Heart left ventricle (tissue), 16 donors: ENCODE results near the gene HGS. TPM values are rescaled to one million over a fixed set of nuclear protein-coding genes. Genes with fewer than 3 reads are reported as not detected.

Experiments
- ATAC-seq, 4 donors: fragments of 200-7000 bp; cut with Tn5 transposase; one replicate each; pipeline ENCODE4 v1.9.1; 2020 to 2022; ENCODE audit warnings: moderate library complexity in 4 of 4, mild to moderate bottlenecking in 3 of 4, moderate number of reproducible peaks in 1 of 4
- DNase-seq, 5 donors: peaks; one replicate each; pipeline ENCODE4 v3.0.0-alpha.2; 2020
- H3K27ac ChIP-seq, 12 donors: fragments of 200-600 bp; sonication (generic) in 4 of 12; one replicate each; pipeline versions ENCODE4 v1.5.0 to v1.8.0; 2016 to 2022; ENCODE audit warnings: mild to moderate bottlenecking in 2 of 12
- H3K27me3 ChIP-seq, 9 donors: fragments of 200-600 bp; sonication (generic) in 2 of 9; one replicate each; pipeline versions ENCODE4 v1.5.1 to v1.8.0; 2016 to 2022; ENCODE audit warnings: mild to moderate bottlenecking in 3 of 9
- H3K36me3 ChIP-seq, 9 donors: fragments of 200-600 bp; sonication (generic) in 2 of 9; one replicate each; pipeline versions ENCODE4 v1.5.0 to v1.8.0; 2018 to 2022; ENCODE audit warnings: mild to moderate bottlenecking in 2 of 9
- H3K4me1 ChIP-seq, 12 donors: fragments of 200-600 bp; sonication (generic) in 4 of 12; one replicate each; pipeline versions ENCODE4 v1.5.0 to v1.8.0; 2016 to 2022; ENCODE audit warnings: mild to moderate bottlenecking in 3 of 12
- H3K4me3 ChIP-seq, 12 donors: fragments of 200-600 bp; sonication (generic) in 4 of 12; one replicate each; pipeline versions ENCODE4 v1.5.0 to v1.8.0; 2017 to 2022; ENCODE audit warnings: mild to moderate bottlenecking in 9 of 12, moderate library complexity in 4 of 12
- H3K9me3 ChIP-seq, 12 donors: fragments of 200-600 bp; sonication (generic) in 4 of 12; one replicate each; pipeline versions ENCODE4 v1.5.0 to v1.8.0; 2016 to 2022; ENCODE audit warnings: mild to moderate bottlenecking in 1 of 12
- POLR2A ChIP-seq, 2 donors: fragments of 450-650 bp; IDR thresholded peaks; one replicate each; pipeline ENCODE4 v1.6.1; 2017; ENCODE audit warnings: antibody characterized with exemption in 2 of 2, mild to moderate bottlenecking in 2 of 2, moderate library complexity in 2 of 2
- WGBS, 4 donors: extraction: QIAGEN DNeasy Blood & Tissue Kit in 2 of 4; methylation state at CpG; one replicate each; pipeline versions ENCODE4 v1.1.5 to v1.1.7; 2013 to 2018; 5-methylcytosine and 5-hydroxymethylcytosine counted together
- intact Hi-C, 10 donors: fragments of 100-400 bp; cut with DNase I; formaldehyde crosslinking; loops; one replicate each; pipeline versions ENCODE4 v1.11.1 to v1.14.2; 2022
- polyA plus RNA-seq, 2 donors: library from polyadenylated mRNA; stranded (reverse); fragments of 200-250 nt; gene quantifications; one replicate each; pipeline ENCODE4 v1.2.3, GENCODE V29; 2013
- total RNA-seq, 9 donors: library from RNA; depleted of rRNA in 2 of 9; stranded (reverse); fragments of >200 nt in 2 of 9; fragmentation: NEBNext Ultra II Directional in 3 of 9; extraction: Animal tissue kit (Norgen Biotek cat#: 25700) in 3 of 9; gene quantifications; one replicate each; pipeline versions ENCODE4 v1.1.0 to v1.2.4, GENCODE V29; 2016 to 2023
- TF ChIP-seq, protein P1 (sequence below), 12 donors: fragments of 200-600 bp; sonication (generic) in 4 of 12; IDR thresholded peaks; one replicate each; pipeline versions ENCODE4 v1.5.0 to v1.8.0; 2018 to 2022; ENCODE audit warnings: antibody characterized with exemption in 12 of 12, mild to moderate bottlenecking in 5 of 12
- donor health status: ischemic (EF 13 %, LVEDD 7.1; RV severe dilation, severe dysfunction).
- donor health status: healthy with polysubstance abuse.
- donor health status: DM: no; HTN: yes; CAD: no.
- donor health status: DM: no; HTN: no; CAD: no.
- donor health status: ischemic (EF 25% LVEDD 6.9; RV normal size, moderate dysfunction).
- donor health status: ischemic (EF 25% LVEDD 5.7; RV mildly dilated, moderate dysfunction).
- donor health status: healthy.
- donor health status: DM: yes; HTN: yes; CAD: no.
- donor health status: ischemic (EF 35%, LVEDD 5.7; RV mildly dilated, moderate dysfunction).
- donor health status: nonischemic (EF 11% LVEDD 7.7; RV severe dilation, severe dysfunction).
- donor health status: DM: yes; HTN: yes; CAD: no.
- donor health status: PGD.
- donor health status: ischemic (EF 29% LVEDD 5.4; RV normal size, mild dysfunction).
- donor health status: nonischemic (EF 23%, LVEDD 6.1; RV moderate dilation, normal function).

HGS gene
- total and polyA plus RNA-seq, 11 donors = 37.4 to 90.8 (median 44.7) TPM

- intact Hi-C loops = loop anchor here in 3 of 10 donors (2.0 kb wide), 2 partner anchors 28 to 30 kb away; partner anchors contain the start of genes CCDC137 (in 2 of the 3) and OXLD1 (in 2 of the 3)
- WGBS, 4 donors = 0 to 1% (median 1%) methylated on average over 44 to 77 of the region's 77 CpGs
These were observed 47.1 kb upstream of the HGS start, which contains the start of the genes NPLOC4 and TSPAN10 for GRCh38 chr17:81636505-81637288. Gene NPLOC4 (minus strand): TSS chr17:81637112. CDS start chr17:81636930, 182 bp downstream. Gene TSPAN10 (plus strand): TSS chr17:81637196. CDS start chr17:81642413, 5,217 bp downstream.

DNA sequence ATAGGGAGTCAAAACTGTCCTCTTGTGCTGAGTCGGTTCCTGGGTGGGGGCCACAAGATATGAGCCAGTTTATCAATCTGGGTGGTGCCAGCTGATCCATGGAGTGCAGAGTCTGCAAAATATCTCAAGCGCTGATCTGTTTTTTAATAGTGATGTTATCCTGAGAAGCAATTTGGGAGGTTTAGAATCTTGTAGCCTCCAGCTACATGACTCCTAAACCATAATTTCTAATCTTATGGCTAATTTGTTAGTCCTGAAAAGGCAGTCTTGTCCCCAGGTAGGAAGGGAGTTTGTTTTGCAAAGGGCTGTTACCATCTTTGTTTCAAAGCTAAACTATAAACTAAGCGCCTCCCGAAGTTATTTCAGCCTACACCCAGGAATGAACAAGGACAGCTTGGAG is 45.1 kb upstream of the HGS start:
- no peak overlapping the region for H3K4me3 ChIP-seq
- WGBS, 4 donors = 62 to 72% (median 63%) methylated on average over 4 of the region's 4 CpGs
- no peak for TF ChIP-seq POLR2A (IDR thresholded peaks at IDR 0.05)
- TF ChIP-seq, protein P1, sequence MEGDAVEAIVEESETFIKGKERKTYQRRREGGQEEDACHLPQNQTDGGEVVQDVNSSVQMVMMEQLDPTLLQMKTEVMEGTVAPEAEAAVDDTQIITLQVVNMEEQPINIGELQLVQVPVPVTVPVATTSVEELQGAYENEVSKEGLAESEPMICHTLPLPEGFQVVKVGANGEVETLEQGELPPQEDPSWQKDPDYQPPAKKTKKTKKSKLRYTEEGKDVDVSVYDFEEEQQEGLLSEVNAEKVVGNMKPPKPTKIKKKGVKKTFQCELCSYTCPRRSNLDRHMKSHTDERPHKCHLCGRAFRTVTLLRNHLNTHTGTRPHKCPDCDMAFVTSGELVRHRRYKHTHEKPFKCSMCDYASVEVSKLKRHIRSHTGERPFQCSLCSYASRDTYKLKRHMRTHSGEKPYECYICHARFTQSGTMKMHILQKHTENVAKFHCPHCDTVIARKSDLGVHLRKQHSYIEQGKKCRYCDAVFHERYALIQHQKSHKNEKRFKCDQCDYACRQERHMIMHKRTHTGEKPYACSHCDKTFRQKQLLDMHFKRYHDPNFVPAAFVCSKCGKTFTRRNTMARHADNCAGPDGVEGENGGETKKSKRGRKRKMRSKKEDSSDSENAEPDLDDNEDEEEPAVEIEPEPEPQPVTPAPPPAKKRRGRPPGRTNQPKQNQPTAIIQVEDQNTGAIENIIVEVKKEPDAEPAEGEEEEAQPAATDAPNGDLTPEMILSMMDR (IDR thresholded peaks at IDR 0.05) = no peak
- H3K4me1 ChIP-seq = peaks cover 10 to 36% (median 24%) of the 10 kb centered on the region in 12 donors
- intact Hi-C loops = no loop called here
- no peak overlapping the region for H3K27ac ChIP-seq
- H3K36me3 ChIP-seq = peaks cover 0 to 4% (median 0%) of the 10 kb centered on the region in 9 donors
- H3K9me3 ChIP-seq = no peaks in the 10 kb centered on the region
- ATAC-seq = no peak
- DNase-seq = no peak
- no peaks in the 10 kb centered on the region for H3K27me3 ChIP-seq

More at GRCh38 chr17:81636505-81637288, 47.1 kb upstream of the HGS start, which contains the start of the genes NPLOC4 and TSPAN10:
- peak within 1 kb of the TSS; percentile 71 to 100 (median 92) for H3K4me3 ChIP-seq
- H3K36me3 ChIP-seq = peaks cover 0 to 12% (median 0%) of the 10 kb centered on the region in 9 donors
- ATAC-seq (peak; percentile 48 to 93 (median 88)), DNase-seq (peak; percentile 86 to 94 (median 89))
- no peaks in the 10 kb centered on the region for H3K9me3 ChIP-seq
- H3K27ac ChIP-seq = peak within 1 kb of the TSS; percentile 73 to 97 (median 95)
- no peaks in the 10 kb centered on the region for H3K27me3 ChIP-seq
- H3K4me1 ChIP-seq = peaks cover 10 to 48% (median 32%) of the 10 kb centered on the region in 12 donors
- TF ChIP-seq POLR2A (IDR thresholded peaks at IDR 0.05) = peak; percentile 37 to 39
- TF ChIP-seq, protein P1 (IDR thresholded peaks at IDR 0.05) = peak in 1 of 12 donors; percentile 8

- Histone ChIP-seq H3K27me3 (no peaks in the 10 kb centered on the region), H3K4me3 (no peak overlapping the region), H3K36me3 (no peaks in the 10 kb centered on the region), H3K4me1 (peaks cover 9 to 22% (median 12%) of the 10 kb centered on the region in 12 donors), H3K9me3 (no peaks in the 10 kb centered on the region), H3K27ac (no peak overlapping the region)
- TF ChIP-seq, protein P1 (IDR thresholded peaks at IDR 0.05) = no peak
- TF ChIP-seq POLR2A (IDR thresholded peaks at IDR 0.05) = no peak
- intact Hi-C loops = no loop called here
- 92 to 95% (median 93%) methylated on average over 9 of the region's 9 CpGs for WGBS, 4 donors
- no peak for ATAC-seq
- no peak for DNase-seq
These were observed 43.8 kb upstream of the HGS start for GRCh38 chr17:81640011-81640410.

DNA sequence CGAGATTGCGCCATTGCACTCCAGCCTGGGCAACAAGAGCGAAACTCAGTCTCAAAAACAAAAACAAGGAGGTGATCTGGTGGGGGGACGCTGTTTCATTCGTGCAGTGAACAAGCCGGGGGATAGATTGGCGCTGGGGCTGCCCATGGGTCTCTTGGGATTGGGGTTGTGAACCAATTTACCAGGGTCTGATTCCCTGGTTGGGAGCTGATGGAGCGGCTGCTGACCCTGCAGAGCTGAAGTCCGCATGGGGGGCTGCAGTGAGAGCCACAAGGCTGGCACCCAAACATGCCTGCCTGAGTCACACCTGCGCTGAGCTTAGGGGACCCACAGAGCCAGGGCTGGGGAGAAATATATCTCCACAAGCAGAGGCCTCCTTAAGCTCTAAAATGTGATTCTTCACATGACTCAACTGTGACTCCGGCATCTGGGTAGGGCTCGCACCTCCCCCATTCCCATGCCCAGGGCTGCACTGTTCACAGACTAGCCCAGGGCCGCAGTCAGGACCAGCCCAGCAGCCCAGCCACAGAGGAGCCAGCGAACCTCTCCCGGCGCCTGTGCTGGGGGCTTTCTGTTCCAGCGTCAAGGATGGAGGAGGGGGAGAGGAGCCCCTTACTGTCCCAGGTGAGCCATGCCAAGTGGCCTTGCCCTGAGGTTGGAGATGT is 41.9 kb upstream of the HGS start:
- Histone ChIP-seq H3K27me3 (peaks cover 0 to 5% (median 0%) of the 10 kb centered on the region in 9 donors), H3K4me1 (peaks cover 0 to 7% (median 2%) of the 10 kb centered on the region in 12 donors), H3K9me3 (no peaks in the 10 kb centered on the region), H3K4me3 (no peak overlapping the region), H3K27ac (no peak overlapping the region), H3K36me3 (no peaks in the 10 kb centered on the region)
- WGBS, 4 donors = 91 to 96% (median 93%) methylated on average over 15 to 17 of the region's 17 CpGs
- no peak for DNase-seq
- ATAC-seq = no peak
- TF ChIP-seq POLR2A (IDR thresholded peaks at IDR 0.05) = no peak
- TF ChIP-seq, protein P1 (IDR thresholded peaks at IDR 0.05) = no peak
- intact Hi-C loops = no loop called here
